H9 (cell line): ENCODE data around the gene SLC9A7. TPM values are rescaled to one million over a fixed set of nuclear protein-coding genes. Genes with fewer than 3 reads are reported as not detected.

ENCODE experiments used
- DNase-seq: peaks from one replicate; pipeline ENCODE4 v3.0.0-alpha.2; 2017
- H2AFZ ChIP-seq: one replicate; pipeline ENCODE4 v1.6.1; 2013; ENCODE audit warnings: mild to moderate bottlenecking, low read length, control low read depth, moderate library complexity
- H2AK5ac ChIP-seq: 2 replicates; pipeline ENCODE4 v1.6.1; 2013; ENCODE audit warnings: low read length, control low read depth, mixed read lengths; ENCODE audit not compliant: insufficient read length
- H2BK120ac ChIP-seq: one replicate; pipeline ENCODE4 v1.6.1; 2013; ENCODE audit warnings: low read depth, mild to moderate bottlenecking, low read length, control low read depth, inconsistent platforms; ENCODE audit not compliant: poor library complexity, severe bottlenecking
- H2BK12ac ChIP-seq: 2 replicates; pipeline ENCODE4 v1.6.1; 2013; ENCODE audit warnings: low read length, control low read depth, mixed read lengths, low read depth; ENCODE audit not compliant: insufficient read length
- H2BK15ac ChIP-seq: 2 replicates; pipeline ENCODE4 v1.6.1; 2013; ENCODE audit warnings: low read depth, low read length, control low read depth
- H2BK20ac ChIP-seq: one replicate; pipeline ENCODE4 v1.6.1; 2013; ENCODE audit warnings: low read depth, mild to moderate bottlenecking, low read length, control low read depth, inconsistent platforms; ENCODE audit not compliant: poor library complexity, severe bottlenecking
- H2BK5ac ChIP-seq: 2 replicates; pipeline ENCODE4 v1.6.1; 2013; ENCODE audit warnings: low read length, control low read depth, mixed read lengths; ENCODE audit not compliant: insufficient read length
- H3K14ac ChIP-seq: 2 replicates; pipeline ENCODE4 v1.6.1; 2013; ENCODE audit warnings: low read length, control low read depth; ENCODE audit not compliant: insufficient read depth
- H3K18ac ChIP-seq: 2 replicates; pipeline ENCODE4 v1.6.1; 2013; ENCODE audit warnings: low read depth, mild to moderate bottlenecking, mixed read lengths, low read length, control low read depth; ENCODE audit not compliant: insufficient read length
- H3K23ac ChIP-seq: 2 replicates; pipeline ENCODE4 v1.6.1; 2013; ENCODE audit warnings: low read length, control low read depth, mixed read lengths, low read depth; ENCODE audit not compliant: insufficient read length
- H3K23me2 ChIP-seq: 2 replicates; pipeline ENCODE4 v1.6.1; 2013; ENCODE audit warnings: low read depth, mild to moderate bottlenecking, mixed read lengths, low read length, control low read depth; ENCODE audit not compliant: insufficient read length, poor library complexity, severe bottlenecking
- H3K27ac ChIP-seq: 2 replicates; pipeline ENCODE4 v1.5.1; 2013; ENCODE audit warnings: low read length, control low read depth, mixed read lengths, low read depth; ENCODE audit not compliant: insufficient read length
- H3K27me3 ChIP-seq: 2 replicates; pipeline ENCODE4 v1.6.1; 2013; ENCODE audit warnings: low read length, control low read depth, inconsistent platforms; ENCODE audit not compliant: insufficient read depth
- H3K4ac ChIP-seq: 2 replicates; pipeline ENCODE4 v1.6.1; 2013; ENCODE audit warnings: low read depth, mild to moderate bottlenecking, control low read depth, inconsistent platforms, low read length, moderate library complexity
- H3K4me1 ChIP-seq: 2 replicates; pipeline ENCODE4 v1.6.1; 2013; ENCODE audit warnings: low read length, control low read depth, inconsistent platforms; ENCODE audit not compliant: insufficient read depth
- H3K4me2 ChIP-seq: 2 replicates; pipeline ENCODE4 v1.6.1; 2013; ENCODE audit warnings: low read length, control low read depth, mixed read lengths; ENCODE audit not compliant: insufficient read length, insufficient read depth
- H3K56ac ChIP-seq: 2 replicates; pipeline ENCODE4 v1.6.1; 2013; ENCODE audit warnings: low read depth, mild to moderate bottlenecking, mixed read lengths, low read length, control low read depth; ENCODE audit not compliant: insufficient read length
- H3K79me1 ChIP-seq: 2 replicates; pipeline ENCODE4 v1.6.1; 2013; ENCODE audit warnings: low read depth, mild to moderate bottlenecking, moderate library complexity, low read length, control low read depth, inconsistent platforms; ENCODE audit not compliant: insufficient read depth, poor library complexity, severe bottlenecking
- H3K79me2 ChIP-seq: 2 replicates; pipeline ENCODE4 v1.6.1; 2013; ENCODE audit warnings: low read length, control low read depth, inconsistent platforms; ENCODE audit not compliant: insufficient read depth
- H3K9ac ChIP-seq: 2 replicates; pipeline ENCODE4 v1.6.1; 2013; ENCODE audit warnings: low read length, control low read depth, mixed read lengths; ENCODE audit not compliant: insufficient read length; ENCODE audit errors: extremely low read depth
- H3K9me3 ChIP-seq: one replicate; pipeline ENCODE4 v1.6.1; 2013; ENCODE audit warnings: low read depth, low read length, inconsistent platforms; ENCODE audit not compliant: control insufficient read depth
- H3T11ph ChIP-seq: one replicate; pipeline ENCODE4 v1.6.1; 2013; ENCODE audit warnings: mild to moderate bottlenecking, low read length, control low read depth, inconsistent platforms
- H4K20me1 ChIP-seq: one replicate; pipeline ENCODE4 v1.6.1; 2013; ENCODE audit not compliant: control insufficient read depth, insufficient read length, insufficient read depth
- H4K5ac ChIP-seq: 2 replicates; pipeline ENCODE4 v1.6.1; 2013; ENCODE audit warnings: low read depth, mild to moderate bottlenecking, mixed read lengths, low read length, control low read depth; ENCODE audit not compliant: insufficient read length
- H4K8ac ChIP-seq: replicated peaks from 2 replicates; pipeline ENCODE4 v1.6.1; 2013; ENCODE audit warnings: low read length, control low read depth, mixed read lengths, low read depth; ENCODE audit not compliant: insufficient read length
- H4K91ac ChIP-seq: 2 replicates; pipeline ENCODE4 v1.6.1; 2013; ENCODE audit warnings: low read depth, mild to moderate bottlenecking, moderate library complexity, mixed read lengths, low read length, control low read depth; ENCODE audit not compliant: insufficient read length
- H3K27ac Mint-ChIP-seq, 3 experiments: 2 replicates in 2 of 3; 3 replicates in 1 of 3; pipeline ENCODE4 v1.8.0; 2020 to 2021; ENCODE audit warnings: mixed read lengths in 3 of 3, mild to moderate bottlenecking in 1 of 3, moderate library complexity in 1 of 3
- H3K27me3 Mint-ChIP-seq: 2 replicates; pipeline ENCODE4 v1.8.0; 2021; ENCODE audit warnings: low read depth, mild to moderate bottlenecking, moderate library complexity, mixed read lengths
- H3K36me3 Mint-ChIP-seq, 3 experiments: 2 replicates in 2 of 3; 3 replicates in 1 of 3; pipeline ENCODE4 v1.8.0; 2020 to 2021; ENCODE audit warnings: low read depth in 3 of 3, mixed read lengths in 3 of 3; ENCODE audit not compliant: insufficient read depth in 1 of 3
- H3K4me1 Mint-ChIP-seq, 2 experiments: 2 replicates each; pipeline ENCODE4 v1.8.0; 2020; ENCODE audit warnings: mixed read lengths in 2 of 2
- H3K4me3 Mint-ChIP-seq, 2 experiments: 2 replicates in 1 of 2; 3 replicates in 1 of 2; pipeline ENCODE4 v1.8.0; 2020 to 2021; ENCODE audit warnings: mild to moderate bottlenecking in 2 of 2, mixed read lengths in 2 of 2, moderate library complexity in 1 of 2
- H3K9me3 Mint-ChIP-seq, 2 experiments: 2 replicates in 1 of 2; 3 replicates in 1 of 2; pipeline ENCODE4 v1.8.0; 2020; ENCODE audit warnings: mild to moderate bottlenecking in 2 of 2, mixed read lengths in 2 of 2, moderate library complexity in 1 of 2
- WGBS: extraction: QIAGEN DNeasy Blood & Tissue Kit; methylation state at CpG from one replicate; pipeline ENCODE4 v1.1.7; 2013; ENCODE audit warnings: missing lambda C conversion rate, low lambda C conversion rate, mixed read lengths; ENCODE audit not compliant: insufficient read length; ENCODE audit errors: extremely low coverage; 5-methylcytosine and 5-hydroxymethylcytosine counted together
- total RNA-seq: library from RNA; stranded (reverse); gene quantifications from 2 replicates; pipeline ENCODE4 v1.2.1, GENCODE V29; 2021
- TF ChIP-seq, protein P1 (sequence below): fragments of 200-600 bp; sonication (generic); conservative IDR thresholded peaks from 3 replicates; pipeline ENCODE4 v1.8.0; 2021; ENCODE audit warnings: antibody characterized with exemption, mild to moderate bottlenecking

The SLC9A7 gene
- total RNA-seq, 1 experiment from 2014 or later, result 5.9 TPM

DNA sequence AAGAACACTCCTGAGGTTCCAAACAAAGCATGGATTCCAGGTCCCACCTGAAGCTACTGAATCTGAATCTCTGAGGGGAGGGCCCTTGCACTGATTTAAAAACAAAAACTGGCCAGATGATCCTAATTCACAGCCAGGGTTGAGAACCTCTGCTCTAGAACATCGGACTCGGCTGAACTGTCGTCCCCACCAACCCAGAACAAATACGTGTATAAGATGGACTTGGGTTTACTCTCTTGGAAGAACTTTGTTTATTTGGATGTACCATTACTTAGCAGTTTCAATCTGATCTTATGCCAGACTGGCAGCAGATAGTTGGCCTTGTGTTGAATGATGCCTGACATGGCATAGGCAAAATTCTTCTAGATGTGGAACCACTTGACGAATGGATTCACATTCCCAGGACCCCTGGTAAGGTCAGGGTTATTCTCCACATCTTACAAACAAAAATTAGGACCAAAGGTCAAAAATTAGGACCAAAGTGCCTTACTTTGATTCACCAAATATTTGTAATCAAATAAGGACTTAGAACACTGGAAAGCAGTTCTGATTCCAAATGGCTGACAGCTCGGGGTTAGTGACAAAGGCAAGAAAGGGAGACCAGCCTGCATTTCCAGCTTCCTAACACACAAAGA lies 156.3 kb downstream of the SLC9A7 start:
- Histone ChIP-seq H2BK12ac (no peak overlapping the region), H3K4me2 (no peak overlapping the region), H2AK5ac (no peak overlapping the region), H4K20me1 (no peaks in the 10 kb centered on the region), H3K23ac (no peak overlapping the region), H3K4me1 (no peaks in the 10 kb centered on the region), H4K5ac (no peak overlapping the region), H3K4ac (no peak overlapping the region), H2BK15ac (no peak overlapping the region), H3K27ac (no peak overlapping the region), H2BK20ac (no peak overlapping the region), H3K9ac (no peak overlapping the region), H3K79me1 (peaks cover 3% of the 10 kb centered on the region), H2AFZ (no peak overlapping the region), H2BK5ac (no peak overlapping the region), H3T11ph (no peak overlapping the region), H3K79me2 (no peaks in the 10 kb centered on the region; the same call in 1 of the 2 replicates), H3K27me3 (no peaks in the 10 kb centered on the region), H4K91ac (no peak overlapping the region), H2BK120ac (no peak overlapping the region), H3K23me2 (no peaks in the 10 kb centered on the region), H4K8ac (no peak overlapping the region), H3K56ac (no peak overlapping the region), H3K14ac (no peak overlapping the region), H3K9me3 (peaks cover 30% of the 10 kb centered on the region), H3K18ac (no peak overlapping the region)
- Mint-ChIP-seq H3K27me3 (peaks cover 2% of the 10 kb centered on the region; the same call in 1 of the 2 replicates), H3K4me3 (no peak overlapping the region), H3K4me1 (no peaks in the 10 kb centered on the region), H3K9me3 (peaks cover 59 to 78% of the 10 kb centered on the region in 2 experiments), H3K27ac (no peak overlapping the region), H3K36me3 (peaks cover 18 to 25% (median 23%) of the 10 kb centered on the region in 3 experiments; a peak in 6 of 7 replicates)
- no CpG with 5 or more reads among the region's 6 CpGs for WGBS
- TF ChIP-seq, protein P1, sequence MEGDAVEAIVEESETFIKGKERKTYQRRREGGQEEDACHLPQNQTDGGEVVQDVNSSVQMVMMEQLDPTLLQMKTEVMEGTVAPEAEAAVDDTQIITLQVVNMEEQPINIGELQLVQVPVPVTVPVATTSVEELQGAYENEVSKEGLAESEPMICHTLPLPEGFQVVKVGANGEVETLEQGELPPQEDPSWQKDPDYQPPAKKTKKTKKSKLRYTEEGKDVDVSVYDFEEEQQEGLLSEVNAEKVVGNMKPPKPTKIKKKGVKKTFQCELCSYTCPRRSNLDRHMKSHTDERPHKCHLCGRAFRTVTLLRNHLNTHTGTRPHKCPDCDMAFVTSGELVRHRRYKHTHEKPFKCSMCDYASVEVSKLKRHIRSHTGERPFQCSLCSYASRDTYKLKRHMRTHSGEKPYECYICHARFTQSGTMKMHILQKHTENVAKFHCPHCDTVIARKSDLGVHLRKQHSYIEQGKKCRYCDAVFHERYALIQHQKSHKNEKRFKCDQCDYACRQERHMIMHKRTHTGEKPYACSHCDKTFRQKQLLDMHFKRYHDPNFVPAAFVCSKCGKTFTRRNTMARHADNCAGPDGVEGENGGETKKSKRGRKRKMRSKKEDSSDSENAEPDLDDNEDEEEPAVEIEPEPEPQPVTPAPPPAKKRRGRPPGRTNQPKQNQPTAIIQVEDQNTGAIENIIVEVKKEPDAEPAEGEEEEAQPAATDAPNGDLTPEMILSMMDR, result no peak
- no peak for DNase-seq
